T-helper 22 cell (primary cell): ENCODE data around the gene DEPDC1B.
"Not testable (repeated sequence)": the region's sequence is repeated elsewhere in the genome, so short reads cannot be mapped to it uniquely, and the experiment has no call there.

Experiments
- DNase-seq: peaks from one replicate; pipeline ENCODE4 v3.0.0-alpha.2; 2020; ENCODE audit warnings: low read depth

The DEPDC1B gene

DNA sequence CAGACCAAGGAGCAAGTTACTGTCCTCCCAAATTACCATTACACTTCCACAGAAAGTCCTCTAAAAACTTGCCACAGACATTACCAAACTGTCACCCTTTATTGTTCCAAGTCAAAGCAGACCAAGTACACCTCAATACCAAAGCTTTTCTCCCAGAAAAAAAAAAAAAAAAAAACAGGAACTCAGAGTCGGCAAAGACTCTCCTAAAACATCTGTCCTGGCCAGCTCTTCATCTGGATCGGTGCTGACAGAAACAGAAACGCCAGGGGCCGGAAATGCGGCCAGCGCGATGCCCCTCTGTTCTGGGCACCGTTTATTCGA lies 718 bp downstream of the DEPDC1B start:
- DNase-seq, result no peak

GRCh38 chr5:60698336-60698735 lies 1.6 kb downstream of the DEPDC1B start:
- DNase-seq, result no peak

GRCh38 chr5:60690326-60690725 lies 9.6 kb downstream of the DEPDC1B start:
- DNase-seq, result no peak

- DNase-seq, result no peak
These were observed 11.0 kb downstream of the DEPDC1B start for GRCh38 chr5:60688980-60689379.

- no peak for DNase-seq
These were observed 11.8 kb downstream of the DEPDC1B start for GRCh38 chr5:60687927-60688720.

- no peak for DNase-seq
These were observed 13.8 kb downstream of the DEPDC1B start for GRCh38 chr5:60686157-60686556.

DNA sequence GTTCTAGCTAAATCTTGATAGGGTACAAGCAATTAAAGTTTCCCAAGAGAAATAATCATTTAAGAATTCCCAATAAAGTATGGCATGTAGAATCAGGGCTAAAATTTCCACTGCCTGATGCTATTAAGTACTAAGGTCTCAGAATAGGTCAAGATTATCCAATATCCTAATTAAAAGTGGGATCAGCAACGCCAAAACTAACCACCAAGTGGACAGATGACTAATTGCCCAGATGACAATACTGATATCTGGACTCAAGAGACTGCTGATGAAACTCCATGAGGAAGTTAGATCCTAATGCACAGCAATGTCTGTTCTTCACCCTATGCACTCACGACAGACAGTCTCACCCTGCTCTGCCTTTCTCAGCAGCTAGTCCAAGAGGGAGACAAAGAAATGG lies 14.3 kb downstream of the DEPDC1B start:
- no peak for DNase-seq

- no peak for DNase-seq
These were observed 14.9 kb downstream of the DEPDC1B start for GRCh38 chr5:60685028-60685427.

- DNase-seq, result not testable (repeated sequence)
These were observed 18.0 kb downstream of the DEPDC1B start for GRCh38 chr5:60682007-60682406.

DNA sequence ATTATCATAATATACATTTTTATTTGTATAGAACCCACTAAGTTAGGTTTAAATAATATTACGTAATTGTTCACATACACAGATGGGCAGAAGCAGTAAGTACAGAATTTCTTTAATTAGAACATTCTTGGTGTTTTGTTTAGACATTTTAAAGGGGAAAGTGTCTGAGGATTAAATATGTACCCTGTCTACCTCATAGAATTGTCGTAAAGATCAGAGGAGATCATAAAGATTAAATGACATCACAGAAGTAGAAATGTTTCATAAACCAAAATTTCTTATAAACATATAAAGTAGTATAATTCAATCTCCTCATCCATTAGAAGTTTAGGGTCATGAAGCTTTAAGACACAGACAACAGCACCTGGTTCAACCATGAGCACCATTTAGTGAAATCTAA lies 20.1 kb downstream of the DEPDC1B start:
- no peak for DNase-seq

- no peak for DNase-seq
These were observed 21.9 kb downstream of the DEPDC1B start for GRCh38 chr5:60677850-60678664.

DNA sequence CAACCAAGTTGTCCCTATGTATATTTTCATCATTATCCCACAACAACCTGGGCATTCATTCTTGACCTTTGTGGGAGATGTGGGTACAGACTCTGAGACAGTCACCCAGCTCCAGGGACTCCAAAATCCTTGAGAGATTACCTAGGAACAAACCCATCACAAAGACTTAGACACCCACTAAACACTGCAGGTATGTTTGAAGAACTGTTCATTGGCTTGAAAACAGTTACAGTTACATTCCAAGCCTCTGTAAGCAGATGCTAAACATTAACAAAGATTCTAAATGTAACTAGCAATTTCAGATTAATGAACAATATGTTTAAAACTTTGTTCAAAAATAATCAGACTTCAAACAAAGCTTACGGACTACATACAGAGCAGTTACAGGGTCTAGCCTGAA lies 24.7 kb downstream of the DEPDC1B start:
- no peak for DNase-seq

DNA sequence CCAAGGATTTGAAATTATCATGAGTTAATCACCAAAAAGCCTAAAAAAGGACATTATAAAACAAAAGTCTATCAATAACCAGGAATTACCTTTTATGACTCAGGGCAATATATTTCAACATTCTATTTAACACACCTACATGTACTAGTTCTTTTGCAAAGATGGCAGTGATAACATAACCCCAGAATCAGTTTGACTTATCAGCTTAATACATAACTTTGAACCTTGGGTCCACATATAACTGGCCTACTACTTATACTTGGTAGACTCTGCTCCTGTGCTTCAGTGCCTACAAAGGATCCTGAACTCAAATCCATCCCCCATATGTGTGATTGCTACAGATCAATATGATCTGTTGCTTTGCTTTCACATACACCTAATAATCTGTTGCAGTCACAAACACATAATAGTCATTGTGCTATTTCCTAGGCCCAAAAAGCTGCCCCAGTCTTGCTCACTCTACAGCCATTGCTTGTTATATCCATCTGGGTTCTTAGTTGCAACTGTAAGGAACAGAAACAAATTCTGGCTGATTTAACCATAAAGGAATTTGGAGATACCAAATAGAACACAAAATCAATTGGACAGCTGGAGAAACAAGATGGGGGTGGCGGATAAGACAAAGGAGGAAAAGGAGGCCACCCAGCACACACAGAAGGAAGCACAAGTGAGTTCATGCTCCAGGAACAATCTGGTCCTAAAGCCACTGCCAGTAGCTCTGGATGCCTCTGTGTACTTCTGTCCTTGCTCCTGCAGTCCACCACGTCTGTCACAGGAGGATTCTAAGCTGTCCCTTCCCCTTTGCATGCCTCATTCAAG lies 25.5 kb downstream of the DEPDC1B start:
- DNase-seq, result no peak

- no peak for DNase-seq
These were observed 26.6 kb downstream of the DEPDC1B start for GRCh38 chr5:60673334-60673733.

DNA sequence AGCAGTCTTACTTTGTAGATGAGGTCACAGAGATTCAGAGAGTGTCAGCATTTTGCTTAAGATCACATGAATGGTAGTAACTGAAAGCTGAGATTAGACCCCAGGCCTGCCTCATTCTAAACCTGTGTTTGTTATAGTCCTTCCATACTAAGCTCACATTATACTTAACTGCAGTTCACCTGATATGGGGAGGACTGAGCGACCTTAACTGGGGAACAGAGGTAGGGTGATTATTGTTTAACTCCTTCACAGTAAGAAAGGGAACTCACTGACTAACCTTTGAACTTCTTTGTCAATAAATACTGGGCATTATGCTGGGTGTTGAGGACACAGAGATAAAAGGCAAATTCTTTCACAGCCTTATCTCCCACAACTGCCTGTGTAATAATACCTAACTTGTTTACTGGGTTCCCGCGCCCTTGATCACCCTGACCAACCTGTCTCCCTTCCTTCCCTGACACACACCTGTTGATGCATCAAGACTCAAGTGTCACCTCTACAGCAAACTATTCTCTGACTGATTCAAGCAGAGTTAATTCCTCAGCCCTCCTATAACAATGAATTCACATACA lies 27.2 kb downstream of the DEPDC1B start:
- no peak for DNase-seq

DNA sequence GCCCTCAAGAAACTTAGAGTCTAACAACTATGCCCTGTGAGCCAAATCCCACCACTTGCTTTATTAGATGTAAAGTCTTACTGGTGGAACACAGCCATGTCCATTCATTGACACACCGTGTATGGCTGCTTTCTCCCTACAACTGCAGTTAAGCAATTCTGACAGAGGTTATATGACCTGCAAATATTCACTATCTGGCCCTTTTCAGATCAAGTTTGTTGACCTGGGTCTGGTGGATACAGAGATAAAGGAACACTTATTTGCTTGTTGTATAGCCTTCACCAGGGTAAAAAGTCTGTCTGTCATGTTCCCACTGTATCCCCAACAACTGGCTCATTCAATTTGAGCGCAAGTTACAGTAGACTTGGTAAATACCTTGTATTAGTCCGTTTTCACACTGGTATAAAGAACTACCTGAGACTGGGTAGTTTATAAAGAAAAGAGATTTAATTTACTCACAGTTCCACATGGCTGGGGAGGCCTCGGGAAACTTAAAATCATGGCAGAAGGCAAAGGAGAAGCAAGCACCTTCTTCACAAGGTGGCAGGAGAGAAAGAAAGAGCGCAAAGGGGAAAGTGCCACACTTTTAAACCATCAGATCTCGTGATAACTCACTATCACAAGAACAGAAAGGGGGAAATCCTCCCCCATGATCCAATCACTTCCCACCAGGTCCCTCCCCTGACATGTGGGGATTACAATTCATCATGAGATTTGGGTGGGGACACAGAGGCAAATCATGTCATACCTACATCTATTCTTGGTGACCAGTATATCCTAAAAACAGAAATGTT lies 27.9 kb downstream of the DEPDC1B start:
- no peak for DNase-seq

DNA sequence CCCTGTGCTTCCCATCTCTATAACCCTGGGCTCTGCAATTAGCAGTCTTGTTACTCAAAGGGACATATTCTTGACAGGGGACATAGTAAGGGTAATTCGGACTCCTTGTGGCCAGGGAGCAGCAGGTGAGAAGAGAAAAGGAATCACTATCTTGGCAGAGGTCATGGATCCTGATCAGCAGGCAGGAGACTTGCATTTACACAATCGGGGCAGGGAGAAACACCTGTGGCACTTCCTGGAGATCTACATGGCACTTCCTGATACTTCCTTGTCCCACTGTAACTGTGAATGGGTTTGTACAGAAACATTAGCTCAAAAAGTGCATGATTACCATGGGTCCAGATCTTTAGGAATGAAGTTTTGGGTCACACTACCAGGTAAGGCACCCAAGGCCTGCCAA lies 29.2 kb downstream of the DEPDC1B start:
- DNase-seq, result no peak

DNA sequence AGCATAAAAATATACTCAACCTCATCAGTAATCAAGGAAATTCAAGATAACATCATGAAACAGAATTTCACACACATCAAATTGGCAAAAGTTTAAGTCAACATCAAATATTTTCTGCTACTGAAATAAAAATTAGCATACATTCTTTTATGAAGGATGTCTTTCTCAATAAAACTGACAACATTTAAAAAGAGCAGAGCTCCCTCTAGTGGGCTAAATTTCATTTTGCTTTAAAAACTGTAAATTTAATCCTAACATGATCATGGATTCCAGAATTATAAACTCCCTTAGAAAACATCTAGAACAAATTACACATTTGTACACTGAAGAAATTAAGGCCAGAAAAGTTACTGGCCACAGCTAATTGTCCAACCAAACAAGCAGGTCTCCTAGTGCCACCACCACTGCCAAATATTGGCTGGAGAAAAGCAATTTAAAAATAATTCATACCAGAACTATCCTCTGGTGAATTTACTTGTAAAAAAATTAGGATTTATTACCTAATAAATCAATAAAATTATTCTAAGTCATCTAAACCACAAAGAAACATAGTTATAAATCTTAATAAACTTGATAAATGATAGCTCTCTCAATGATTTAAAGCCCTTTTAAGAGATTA lies 31.2 kb downstream of the DEPDC1B start:
- no peak for DNase-seq

GRCh38 chr5:60651872-60652620 lies 47.9 kb downstream of the DEPDC1B start:
- no peak for DNase-seq

DNA sequence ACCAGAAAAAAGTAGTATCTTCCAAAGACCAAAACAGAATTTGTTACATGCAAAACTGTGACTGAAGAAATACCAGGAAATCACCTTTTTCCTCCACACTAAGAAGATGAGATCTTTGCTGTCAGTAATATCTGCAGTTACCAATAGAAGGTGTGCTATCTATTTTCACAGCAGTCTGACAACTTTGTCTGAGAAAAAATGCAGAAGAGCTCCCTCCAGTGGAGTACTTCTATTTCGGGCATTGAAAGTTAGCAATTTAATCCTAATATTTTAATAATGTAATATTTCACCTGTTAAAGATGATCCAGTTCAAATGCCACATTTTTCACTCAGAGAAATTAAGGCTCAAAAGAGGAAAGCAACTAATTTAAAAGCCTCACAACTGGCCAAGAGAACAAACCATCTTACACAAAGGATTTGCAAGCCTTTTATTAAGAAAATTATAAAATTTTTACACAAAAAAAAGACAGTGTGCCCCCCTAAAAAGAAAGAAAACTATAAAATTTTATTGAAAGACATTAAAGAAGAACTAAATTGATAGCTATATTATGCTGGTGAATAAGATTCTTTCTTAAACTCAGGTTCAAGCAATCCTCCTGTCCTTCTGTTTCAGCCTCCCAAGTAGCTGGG lies 50.6 kb downstream of the DEPDC1B start:
- DNase-seq, result no peak
